IMR-90 (cell line): ENCODE measurements around the gene TMC7. TPM values are rescaled to one million over a fixed set of nuclear protein-coding genes. Genes with fewer than 3 reads are reported as not detected.

ENCODE experiments used
- ATAC-seq: fragments of 200-7000 bp; cut with Tn5 transposase; 2 replicates; pipeline ENCODE4 v1.9.1; 2020; ENCODE audit warnings: low read depth, mild to moderate bottlenecking, moderate library complexity
- BruUV-seq: library from RNA; stranded (reverse); fragments of 400-500 nt; replicated peaks from 2 replicates; lab custom pipeline; 2021; lab: Mats Ljungman, UMichigan
- CTCF ChIA-PET: fragments of 300-600 bp; formaldehyde crosslinking; extraction: SDS; loops from one replicate; lab custom pipeline; 2021; ENCODE audit warnings: antibody characterized with exemption; lab: Yijun Ruan, JAX
- POLR2A ChIA-PET: fragments of 300-600 bp; sonication (Branson Sonifier 250); formaldehyde crosslinking; loops from one replicate; lab custom pipeline; 2022; ENCODE audit warnings: antibody characterized with exemption; ENCODE audit not compliant: unreplicated experiment; lab: Charles Lee
- DNase-seq: peaks from one replicate; pipeline ENCODE4 v3.0.0; 2013
- H2AFZ ChIP-seq: replicated peaks from 2 replicates; pipeline ENCODE3; 2013; ENCODE audit warnings: low read length, mild to moderate bottlenecking; ENCODE audit not compliant: poor library complexity
- H2AK5ac ChIP-seq: 2 replicates; pipeline ENCODE4 v1.6.1; 2013; ENCODE audit warnings: low read depth, low read length, inconsistent platforms
- H2AK9ac ChIP-seq: replicated peaks from 2 replicates; pipeline ENCODE3; 2013; ENCODE audit warnings: mild to moderate bottlenecking, low read depth, low read length, moderate library complexity; ENCODE audit not compliant: poor library complexity
- H2BK120ac ChIP-seq: 2 replicates; pipeline ENCODE4 v1.6.1; 2013; ENCODE audit warnings: low read depth, low read length, inconsistent platforms
- H2BK15ac ChIP-seq: 3 replicates; pipeline ENCODE4 v1.6.1; 2013; ENCODE audit warnings: low read depth, low read length, inconsistent platforms
- H2BK20ac ChIP-seq: 2 replicates; pipeline ENCODE4 v1.6.1; 2013; ENCODE audit warnings: low read depth, mild to moderate bottlenecking, inconsistent platforms, low read length, moderate library complexity
- H2BK5ac ChIP-seq: 2 replicates; pipeline ENCODE4 v1.6.1; 2013; ENCODE audit warnings: mild to moderate bottlenecking, low read depth, low read length, inconsistent platforms; ENCODE audit not compliant: poor library complexity, severe bottlenecking
- H3K14ac ChIP-seq: replicated peaks from 2 replicates; pipeline ENCODE4 v1.6.1; 2013; ENCODE audit warnings: low read depth, low read length, inconsistent platforms
- H3K18ac ChIP-seq: 2 replicates; pipeline ENCODE4 v1.6.1; 2013; ENCODE audit warnings: low read depth, low read length, control low read depth
- H3K23ac ChIP-seq: 2 replicates; pipeline ENCODE4 v1.6.1; 2013; ENCODE audit warnings: low read depth, low read length, inconsistent platforms
- H3K27ac ChIP-seq: 2 replicates; pipeline ENCODE4 v1.5.1; 2013; ENCODE audit warnings: mild to moderate bottlenecking, control low read depth, low read length; ENCODE audit not compliant: insufficient read depth
- H3K27me3 ChIP-seq: 2 replicates; pipeline ENCODE4 v1.6.1; 2013; ENCODE audit warnings: low read length; ENCODE audit not compliant: control insufficient read depth, insufficient read depth
- H3K36me3 ChIP-seq: 2 replicates; pipeline ENCODE4 v1.6.1; 2013; ENCODE audit warnings: low read length, mixed read lengths; ENCODE audit not compliant: control insufficient read depth, insufficient read depth
- H3K4ac ChIP-seq: 2 replicates; pipeline ENCODE4 v1.6.1; 2013; ENCODE audit warnings: low read depth, low read length, inconsistent platforms
- H3K4me1 ChIP-seq: 2 replicates; pipeline ENCODE4 v1.6.1; 2013; ENCODE audit warnings: low read length, mixed read lengths; ENCODE audit not compliant: control insufficient read depth, insufficient read depth
- H3K4me2 ChIP-seq: 2 replicates; pipeline ENCODE4 v1.6.1; 2013; ENCODE audit warnings: low read depth, mild to moderate bottlenecking, control low read depth, low read length, moderate library complexity
- H3K4me3 ChIP-seq: 2 replicates; pipeline ENCODE4 v1.5.1; 2013; ENCODE audit warnings: low read depth, mild to moderate bottlenecking, control low read depth, low read length, moderate library complexity; ENCODE audit not compliant: insufficient read depth
- H3K56ac ChIP-seq: 2 replicates; pipeline ENCODE4 v1.6.1; 2013; ENCODE audit warnings: low read length, inconsistent platforms; ENCODE audit not compliant: insufficient read depth; ENCODE audit errors: extremely low read depth
- H3K79me1 ChIP-seq, 2 experiments: 2 replicates each; pipeline ENCODE4 v1.6.1; 2013; ENCODE audit warnings: low read length in 2 of 2, inconsistent platforms in 1 of 2, low read depth in 1 of 2
- H3K9ac ChIP-seq: 2 replicates; pipeline ENCODE4 v1.6.1; 2013; ENCODE audit warnings: low read depth, low read length, control low read depth
- H3K9me1 ChIP-seq: 2 replicates; pipeline ENCODE4 v1.6.1; 2013; ENCODE audit warnings: low read length, inconsistent platforms; ENCODE audit not compliant: insufficient read depth
- H3K9me3 ChIP-seq: 2 replicates; pipeline ENCODE4 v1.6.1; 2013; ENCODE audit warnings: low read length; ENCODE audit not compliant: control insufficient read depth, insufficient read depth
- H4K20me1 ChIP-seq: 2 replicates; pipeline ENCODE4 v1.6.1; 2013; ENCODE audit warnings: low read length, inconsistent platforms; ENCODE audit not compliant: insufficient read depth
- H4K5ac ChIP-seq: 2 replicates; pipeline ENCODE4 v1.6.1; 2013; ENCODE audit warnings: mild to moderate bottlenecking, low read depth, low read length, control low read depth
- H4K8ac ChIP-seq, 2 experiments: 2 replicates each; pipeline ENCODE4 v1.6.1; 2013; ENCODE audit warnings: low read depth in 2 of 2, low read length in 2 of 2, control low read depth in 1 of 2, inconsistent platforms in 1 of 2
- H4K91ac ChIP-seq: 2 replicates; pipeline ENCODE4 v1.6.1; 2013; ENCODE audit warnings: low read depth, low read length, inconsistent platforms; ENCODE audit not compliant: insufficient read depth
- CHD1 ChIP-seq: IDR thresholded peaks from 2 replicates; pipeline ENCODE4 v1.6.1; 2012; ENCODE audit warnings: low read depth, low read length, improper control_type of control experiment
- MAZ ChIP-seq: IDR thresholded peaks from 2 replicates; pipeline ENCODE4 v1.6.1; 2012; ENCODE audit warnings: low read depth, mild to moderate bottlenecking, low read length, improper control_type of control experiment, moderate library complexity, borderline replicate concordance
- RAD21 ChIP-seq: IDR thresholded peaks from 2 replicates; pipeline ENCODE4 v1.6.1; 2012; ENCODE audit warnings: low read length, improper control_type of control experiment
- WGBS, 2 experiments: methylation state at CpG; one replicate each; pipeline versions ENCODE4 v1.1.5 to v1.1.7; 2013; ENCODE audit warnings: missing lambda C conversion rate in 2 of 2; ENCODE audit not compliant: insufficient read length in 1 of 2; ENCODE audit errors: extremely low coverage in 2 of 2; 5-methylcytosine and 5-hydroxymethylcytosine counted together
- dilution Hi-C: fragments of 300-500 bp; cut with HindIII; formaldehyde crosslinking; loops from one replicate; pipeline ENCODE4 v1.14.3; 2018; ENCODE audit warnings: low sequenced_read_pairs; ENCODE audit not compliant: unreplicated experiment
- in situ Hi-C: fragments of 300-500 bp; cut with MboI; formaldehyde crosslinking; loops from 3 replicates; pipeline ENCODE4 v1.14.3; 2019; ENCODE audit warnings: low sequenced_read_pairs, inconsistent platforms, mixed read lengths
- intact Hi-C: fragments of 100-400 bp; cut with micrococcal nuclease; formaldehyde crosslinking; loops from 2 replicates; pipeline ENCODE4 v1.10.0; 2022
- polyA plus RNA-seq, 3 experiments: library from polyadenylated mRNA; depleted of rRNA; stranded (reverse); fragments of >200 nt; gene quantifications; 2 replicates each; pipeline ENCODE4 v1.2.3, GENCODE V29; 2012; ENCODE audit warnings: low replicate concordance in 1 of 3
- total RNA-seq: library from RNA; depleted of rRNA; stranded (reverse); fragments of >200 nt; gene quantifications from 2 replicates; pipeline ENCODE4 v1.2.3, GENCODE V29; 2012

Gene TMC7
- total and polyA plus RNA-seq, 2 of the 4 experiments (the other 2 are of a cell fraction) = 0.27 to 0.36 TPM

DNA sequence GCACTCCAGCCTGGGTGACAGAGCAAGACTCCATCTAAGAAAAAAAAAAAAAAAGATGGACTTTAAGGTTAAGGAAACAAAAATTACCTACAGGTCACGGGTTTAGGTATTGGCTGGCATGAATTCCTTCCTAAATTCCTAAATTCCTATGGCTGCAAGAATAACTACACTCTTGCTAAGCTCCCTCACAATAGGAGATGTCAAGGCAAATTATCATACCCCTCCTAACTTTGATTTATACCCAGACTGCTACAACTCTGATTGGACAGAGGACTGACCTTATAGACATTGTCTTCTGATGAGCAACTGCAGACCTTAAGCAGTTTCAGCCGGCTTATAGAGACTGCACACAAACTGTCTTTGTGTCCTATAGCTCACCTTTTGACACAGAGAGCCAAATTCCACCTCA lies 25.1 kb upstream of the TMC7 start:
- no peak overlapping the region for H3K23ac ChIP-seq
- no peak for DNase-seq
- no peaks in the 10 kb centered on the region for H4K20me1 ChIP-seq
- dilution Hi-C loops = no loop called here
- H2BK120ac ChIP-seq = no peak overlapping the region
- no peaks in the 10 kb centered on the region for H3K36me3 ChIP-seq
- no peak overlapping the region for H4K8ac ChIP-seq
- TF ChIP-seq RAD21 = no peak
- no peak for TF ChIP-seq CHD1
- no peak for TF ChIP-seq MAZ
- no peaks in the 10 kb centered on the region for H3K4me1 ChIP-seq
- no peak overlapping the region for H3K27ac ChIP-seq
- H3K9me1 ChIP-seq = no peaks in the 10 kb centered on the region
- H2AK9ac ChIP-seq = no peak overlapping the region
- H3K56ac ChIP-seq = no peak overlapping the region
- no TSS peak for BruUV-seq
- H3K27me3 ChIP-seq = peaks cover 6% of the 10 kb centered on the region
- no peak for ATAC-seq
- no CpG with 5 or more reads among the region's 2 CpGs for WGBS, 2 experiments
- ChIA-PET POLR2A (no interaction called here), CTCF (interaction anchor here (0.9 to 1.1 kb wide), 2 partner anchors 12 to 25 kb away, joined by 4 to 5 read pairs; partner anchors contain the start of gene TMC7)
- no peak overlapping the region for H3K14ac ChIP-seq
- H4K5ac ChIP-seq = no peak overlapping the region
- H2BK5ac ChIP-seq = no peak overlapping the region
- H3K9ac ChIP-seq = no peak overlapping the region
- H3K4ac ChIP-seq = no peak overlapping the region
- H2BK15ac ChIP-seq = no peak overlapping the region
- H2AK5ac ChIP-seq = no peak overlapping the region
- no peak overlapping the region for H3K4me2 ChIP-seq
- H3K4me3 ChIP-seq = no peak overlapping the region
- in situ Hi-C loops = no loop called here
- no peaks in the 10 kb centered on the region for H3K9me3 ChIP-seq
- no peak overlapping the region for H4K91ac ChIP-seq
- intact Hi-C loops = no loop called here
- no peak overlapping the region for H2AFZ ChIP-seq
- H2BK20ac ChIP-seq = no peak overlapping the region
- H3K79me1 ChIP-seq = no peaks in the 10 kb centered on the region
- H3K18ac ChIP-seq = no peak overlapping the region
